Activated T-helper 1 cell treated with anti-CD3 and anti-CD28 coated beads, Interleukin-2, amount 50 U/mL, for 16 hours (primary cell): ENCODE data around the gene ARMC9.
"Not testable (repeated sequence)": the region's sequence is repeated elsewhere in the genome, so short reads cannot be mapped to it uniquely, and the experiment has no call there.

ENCODE experiments used
- DNase-seq, 2 donors: peaks; one replicate each; pipeline ENCODE4 v3.0.0-alpha.2; 2020; ENCODE audit warnings: low read depth in 1 of 2, low spot score in 1 of 2

Gene ARMC9

DNA sequence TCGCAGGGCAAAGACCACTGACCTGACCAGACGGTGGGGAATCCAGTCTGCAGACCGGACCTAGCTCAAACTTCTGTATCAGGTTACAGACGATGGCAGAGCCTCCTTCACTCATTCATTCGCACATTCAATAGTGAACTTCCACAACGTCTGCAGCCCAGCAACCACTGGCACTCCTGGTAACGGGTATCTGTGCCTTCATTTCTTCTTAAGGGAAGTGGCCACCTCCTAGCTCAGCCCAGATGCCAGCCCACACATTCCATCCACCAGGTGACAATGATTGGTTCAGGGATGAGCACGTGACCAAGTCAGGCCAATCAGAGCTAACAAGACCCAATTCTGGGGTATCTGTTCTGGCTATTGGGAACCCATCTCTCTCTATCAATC is 15.9 kb upstream of the ARMC9 start:
- DNase-seq, result no peak

DNA sequence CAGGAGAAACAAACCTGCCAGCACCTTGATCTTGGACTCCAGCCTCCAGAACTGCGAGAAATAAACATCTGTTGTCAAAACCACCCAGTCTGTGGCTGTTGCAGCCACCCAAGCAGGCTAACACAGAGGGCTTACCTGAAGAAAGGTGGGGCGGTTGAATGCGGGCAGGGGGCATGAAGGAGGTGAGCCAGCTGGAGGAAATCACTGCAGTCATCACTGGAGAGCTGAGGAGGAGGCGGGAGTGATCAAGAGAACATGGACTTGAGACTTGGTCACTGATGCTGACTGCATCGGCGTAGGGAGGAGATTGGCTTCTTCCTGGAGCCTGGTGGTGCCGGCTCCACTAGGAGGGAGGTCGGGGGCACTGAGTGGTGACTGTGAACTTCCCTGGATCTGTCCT is 14.6 kb upstream of the ARMC9 start:
- no peak for DNase-seq

DNA sequence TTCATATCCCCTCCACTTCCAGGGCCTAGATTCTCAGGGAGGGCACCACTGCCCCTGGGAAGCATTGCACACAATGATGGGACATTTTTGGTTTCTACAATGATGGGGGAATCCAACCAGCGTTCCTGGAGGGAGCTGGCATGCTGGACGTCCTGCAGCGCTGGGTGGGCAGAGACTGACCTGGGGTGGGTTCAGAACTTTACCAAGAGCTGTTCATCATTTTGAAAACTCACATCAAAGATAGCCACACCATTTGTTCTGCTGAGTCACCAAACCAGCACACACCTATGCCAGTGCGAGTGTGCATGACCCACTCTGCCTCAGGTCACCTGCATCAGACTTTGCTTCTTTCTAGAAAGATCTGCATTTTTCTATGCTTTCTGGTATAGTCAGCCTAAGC is 14.1 kb upstream of the ARMC9 start:
- DNase-seq, result no peak

DNA sequence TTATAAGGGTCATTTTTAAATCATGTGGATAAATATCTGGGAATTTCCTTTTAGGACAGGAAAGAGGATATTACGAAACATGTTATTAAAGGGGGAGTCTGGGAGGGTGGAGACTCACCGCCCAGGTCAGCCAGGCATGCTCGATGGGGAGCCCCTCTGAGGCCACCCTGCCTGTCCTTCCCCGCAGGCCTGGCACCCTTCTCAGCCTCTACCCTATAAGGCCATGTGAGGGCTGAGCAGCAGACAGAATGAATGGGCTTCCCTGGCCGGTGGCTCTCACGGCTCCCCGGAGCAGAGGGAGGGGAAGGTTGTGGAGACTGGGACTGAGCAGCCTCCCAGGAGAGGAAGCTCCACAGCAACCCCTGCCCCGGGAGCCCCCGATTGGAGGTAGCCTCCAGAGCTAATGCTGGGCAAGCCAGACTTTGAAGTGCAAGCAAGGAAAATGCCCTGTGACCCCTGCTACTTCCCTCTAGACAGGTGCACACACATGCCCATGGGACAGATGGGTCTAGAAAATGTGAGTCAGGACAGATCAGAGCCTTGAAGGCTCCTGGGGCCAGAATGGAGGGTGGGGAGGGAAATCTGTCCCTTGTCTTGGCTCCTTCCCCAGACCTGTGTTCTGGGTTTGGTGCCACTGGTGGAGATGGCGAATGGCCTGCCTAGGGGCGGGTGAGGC is 13.2 kb upstream of the ARMC9 start:
- DNase-seq, result no peak

GRCh38 chr2:231185886-231186285 is 12.5 kb upstream of the ARMC9 start:
- DNase-seq, result no peak

- DNase-seq, result no peak
These were observed 12.1 kb upstream of the ARMC9 start for GRCh38 chr2:231186325-231186724.

- no peak for DNase-seq
These were observed 10.5 kb upstream of the ARMC9 start for GRCh38 chr2:231187736-231188505.

DNA sequence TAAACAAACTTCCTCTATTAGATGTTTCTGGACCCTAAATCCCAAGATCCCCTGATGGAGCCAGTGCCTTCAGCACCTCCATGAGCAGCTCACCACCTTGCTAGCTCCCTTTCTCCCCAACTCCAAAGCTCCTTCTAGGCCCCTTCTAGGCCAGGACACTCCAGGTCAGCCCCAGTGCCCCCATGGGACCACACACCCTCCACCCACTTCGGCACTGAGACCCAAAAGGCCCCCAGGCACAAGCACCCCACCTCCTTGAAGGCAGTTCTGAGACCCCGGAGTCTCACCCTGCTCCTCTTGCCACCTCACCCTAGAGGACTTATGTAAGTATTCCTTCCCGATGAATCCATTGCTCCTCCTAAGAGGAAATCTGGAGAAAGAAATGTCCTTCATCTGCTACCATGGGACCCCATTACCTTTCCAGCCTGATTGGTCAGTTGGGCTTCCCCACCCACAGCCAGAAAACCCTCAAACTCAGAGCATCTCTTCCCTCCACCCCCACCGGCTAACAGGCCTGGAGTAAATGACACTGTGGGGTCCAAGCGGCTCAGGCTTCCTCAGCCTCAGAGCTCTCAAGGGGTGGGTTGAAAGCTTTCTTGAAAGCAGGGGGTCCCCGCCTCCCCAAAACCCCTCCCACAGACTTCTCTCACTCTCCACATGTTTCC is 9.8 kb upstream of the ARMC9 start:
- no peak for DNase-seq

GRCh38 chr2:231189171-231189530 is 9.3 kb upstream of the ARMC9 start:
- DNase-seq, result no peak

GRCh38 chr2:231189571-231190495 is 8.6 kb upstream of the ARMC9 start:
- no peak for DNase-seq

DNA sequence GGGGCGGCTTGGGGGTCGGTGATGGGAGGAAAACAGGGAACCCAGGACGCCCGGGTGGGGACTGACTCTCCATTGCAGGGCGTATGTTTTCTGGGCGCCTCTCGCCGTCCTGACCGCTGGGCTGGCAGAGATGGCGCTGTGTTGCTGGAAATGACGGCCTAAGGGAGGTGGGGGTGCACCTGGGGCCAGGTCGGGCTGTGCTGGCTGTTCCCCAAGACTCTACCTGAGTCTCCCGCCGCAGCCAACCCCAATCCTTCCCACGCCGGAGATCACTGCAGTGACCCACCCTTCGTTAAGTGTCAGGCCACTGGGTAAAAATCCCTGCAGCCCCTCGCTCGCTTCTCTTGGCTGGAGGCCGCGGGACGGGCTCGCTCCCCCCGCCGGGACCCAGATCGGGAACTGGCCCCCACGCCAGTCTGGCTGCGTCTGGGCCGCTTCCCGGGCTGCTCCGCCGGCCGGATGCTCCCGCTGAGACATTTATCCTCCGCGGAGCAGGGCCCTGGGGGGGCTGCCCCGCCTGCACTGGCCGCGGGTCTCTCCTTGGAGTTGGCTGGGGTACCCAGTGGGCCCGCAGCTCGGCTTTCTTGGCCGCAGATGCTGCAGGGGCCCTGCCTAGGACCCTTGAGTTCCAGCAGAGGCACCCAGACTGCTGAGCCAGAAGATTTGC is 7.8 kb upstream of the ARMC9 start:
- no peak for DNase-seq

DNA sequence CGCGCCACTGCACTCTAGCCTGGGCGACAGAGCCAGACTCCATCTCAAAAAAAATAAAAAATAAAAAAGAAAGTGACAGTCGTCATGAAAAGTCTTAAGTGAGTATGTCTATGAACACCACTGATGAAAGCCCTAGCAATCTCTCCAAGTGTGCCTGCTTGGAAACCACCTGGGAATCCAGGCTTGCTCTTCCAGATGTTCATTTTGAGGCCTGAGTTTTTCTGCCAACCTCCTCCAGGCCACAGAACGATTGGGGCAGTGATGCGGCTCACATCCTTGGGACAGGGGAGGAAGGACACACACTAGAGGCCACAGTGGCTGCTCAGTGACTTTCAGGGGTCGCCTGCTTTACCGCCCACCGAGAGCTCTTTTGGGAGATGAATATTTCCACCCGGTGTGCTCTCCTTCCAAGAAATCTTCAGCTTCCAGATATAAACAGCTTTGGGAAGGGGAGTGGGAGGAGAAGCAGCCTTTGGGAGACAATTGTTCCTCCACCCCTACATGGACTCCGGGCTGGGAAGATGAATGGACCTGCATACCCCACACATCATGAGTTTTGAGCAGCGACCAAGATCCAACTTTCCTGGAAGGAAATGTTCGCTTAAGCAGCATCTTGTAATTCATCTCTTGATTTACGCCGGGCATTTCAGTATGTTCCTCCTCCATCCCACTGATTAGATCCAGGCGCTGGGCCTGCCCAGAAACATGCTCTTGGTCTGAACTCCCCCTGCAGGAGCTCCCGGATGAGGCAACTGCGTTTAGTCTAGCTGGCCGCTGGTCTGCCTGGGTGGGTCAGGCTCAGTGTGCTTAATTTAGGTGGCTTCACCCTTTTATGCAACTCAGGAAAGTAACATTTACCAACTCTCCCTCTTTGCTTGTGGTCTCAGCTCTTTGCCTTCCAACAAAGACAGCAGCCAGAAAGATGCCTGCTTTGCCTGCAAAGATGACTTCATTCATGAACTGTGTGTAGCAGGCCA is 6.2 kb upstream of the ARMC9 start:
- DNase-seq, result no peak

DNA sequence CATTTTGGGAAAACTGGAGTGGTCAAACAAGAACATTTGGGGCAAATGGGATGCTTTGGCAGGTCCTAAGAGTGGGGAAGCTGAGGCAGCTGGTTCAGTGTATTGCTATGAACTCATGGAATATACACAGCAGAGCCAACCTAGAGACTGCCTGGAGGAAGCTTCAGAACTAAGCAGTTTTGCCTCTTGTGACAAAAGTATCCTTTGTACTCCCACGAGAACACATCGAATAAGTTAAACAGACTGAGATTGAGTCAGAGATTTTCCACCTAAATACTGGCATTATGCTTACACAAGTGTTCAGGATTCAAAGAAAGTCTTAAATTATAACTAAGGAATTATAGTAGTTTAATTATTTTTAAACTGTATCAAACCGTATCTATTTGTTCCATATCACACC is 5.2 kb upstream of the ARMC9 start:
- DNase-seq, result no peak

DNA sequence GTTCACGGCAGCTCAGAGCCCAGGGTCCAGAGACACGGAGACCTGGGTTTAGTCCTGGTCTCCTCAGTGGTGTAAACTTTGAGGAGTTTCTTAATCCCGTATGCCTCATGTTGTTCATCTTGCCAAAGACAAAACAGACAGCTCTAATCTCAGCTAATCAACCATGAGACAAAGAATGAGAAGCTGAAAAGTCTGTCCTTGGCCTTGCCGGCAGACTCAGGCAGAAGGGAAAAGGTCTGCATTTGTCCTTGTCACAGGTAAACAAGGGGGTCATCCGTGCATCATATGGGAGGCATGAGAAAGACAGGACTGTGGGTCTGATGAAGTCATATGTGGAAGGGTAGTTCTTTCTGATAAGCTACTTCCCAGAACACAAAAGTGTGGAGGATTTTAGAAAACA is 1.8 kb upstream of the ARMC9 start:
- DNase-seq, result no peak

- DNase-seq, result not testable (repeated sequence)
These were observed 1.2 kb upstream of the ARMC9 start for GRCh38 chr2:231197196-231197595.

GRCh38 chr2:231197706-231198290 is 633 bp upstream of the ARMC9 start:
- DNase-seq, result no peak

GRCh38 chr2:231199219-231199618 is 788 bp downstream of the ARMC9 start:
- no peak for DNase-seq

GRCh38 chr2:231200805-231201474 is 2.5 kb downstream of the ARMC9 start:
- DNase-seq, result no peak

DNA sequence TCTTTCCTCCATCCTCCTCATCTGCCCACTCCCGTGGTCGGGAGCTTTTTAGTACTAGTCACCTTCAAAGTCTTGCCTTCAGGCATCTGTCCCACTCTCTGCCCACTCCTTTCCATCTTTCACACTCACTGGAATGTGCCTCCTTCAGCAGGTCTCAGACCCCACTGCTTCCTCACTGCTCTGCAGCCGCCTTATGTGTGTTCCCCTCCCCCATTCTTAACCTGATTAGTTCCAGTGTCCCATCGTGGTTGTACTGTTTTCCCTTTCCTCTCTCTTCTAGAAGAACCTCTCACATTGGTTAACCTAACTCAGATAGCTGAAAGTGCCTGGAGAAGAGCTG is 3.0 kb downstream of the ARMC9 start:
- no peak for DNase-seq
